Measurements from ENCODE around the gene MOB3B.

DNA sequence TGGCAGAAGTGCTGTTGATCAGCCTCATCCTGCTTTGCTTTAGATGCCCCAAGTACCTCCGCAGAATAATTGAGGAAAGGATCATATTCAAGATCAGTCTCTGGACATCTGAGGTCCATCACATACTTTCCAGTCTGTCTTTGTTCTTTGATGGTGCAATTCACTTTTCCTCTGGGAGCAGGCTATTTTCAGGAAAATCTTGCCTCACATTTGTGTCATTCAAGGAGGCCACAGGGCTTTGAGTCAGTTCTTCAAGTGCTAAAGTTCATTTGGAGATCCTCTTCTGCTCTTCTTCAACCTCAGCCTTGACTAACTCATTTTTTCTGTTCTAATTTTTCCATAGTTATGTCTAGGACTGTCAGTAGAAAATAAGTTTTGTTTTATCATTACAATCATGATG is 251.2 kb downstream of the MOB3B start:
- TF ChIP-seq, protein P1, sequence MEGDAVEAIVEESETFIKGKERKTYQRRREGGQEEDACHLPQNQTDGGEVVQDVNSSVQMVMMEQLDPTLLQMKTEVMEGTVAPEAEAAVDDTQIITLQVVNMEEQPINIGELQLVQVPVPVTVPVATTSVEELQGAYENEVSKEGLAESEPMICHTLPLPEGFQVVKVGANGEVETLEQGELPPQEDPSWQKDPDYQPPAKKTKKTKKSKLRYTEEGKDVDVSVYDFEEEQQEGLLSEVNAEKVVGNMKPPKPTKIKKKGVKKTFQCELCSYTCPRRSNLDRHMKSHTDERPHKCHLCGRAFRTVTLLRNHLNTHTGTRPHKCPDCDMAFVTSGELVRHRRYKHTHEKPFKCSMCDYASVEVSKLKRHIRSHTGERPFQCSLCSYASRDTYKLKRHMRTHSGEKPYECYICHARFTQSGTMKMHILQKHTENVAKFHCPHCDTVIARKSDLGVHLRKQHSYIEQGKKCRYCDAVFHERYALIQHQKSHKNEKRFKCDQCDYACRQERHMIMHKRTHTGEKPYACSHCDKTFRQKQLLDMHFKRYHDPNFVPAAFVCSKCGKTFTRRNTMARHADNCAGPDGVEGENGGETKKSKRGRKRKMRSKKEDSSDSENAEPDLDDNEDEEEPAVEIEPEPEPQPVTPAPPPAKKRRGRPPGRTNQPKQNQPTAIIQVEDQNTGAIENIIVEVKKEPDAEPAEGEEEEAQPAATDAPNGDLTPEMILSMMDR (IDR thresholded peaks at IDR 0.05): no peak
- no peak for TF ChIP-seq POLR2A (IDR thresholded peaks at IDR 0.05)
